GM10266 (cell line): Measurements from ENCODE around the gene MORC4.

Experiments used
- DNase-seq: peaks from one replicate; pipeline ENCODE4 v3.0.0; 2012; ENCODE audit errors: extremely low spot score
- TF ChIP-seq, protein P1 (sequence below): IDR thresholded peaks from 2 replicates; pipeline ENCODE4 v1.5.1; 2012; ENCODE audit warnings: mild to moderate bottlenecking, low read depth; ENCODE audit not compliant: control insufficient read depth, insufficient read depth; ENCODE audit errors: missing control alignments

MORC4 gene

DNA sequence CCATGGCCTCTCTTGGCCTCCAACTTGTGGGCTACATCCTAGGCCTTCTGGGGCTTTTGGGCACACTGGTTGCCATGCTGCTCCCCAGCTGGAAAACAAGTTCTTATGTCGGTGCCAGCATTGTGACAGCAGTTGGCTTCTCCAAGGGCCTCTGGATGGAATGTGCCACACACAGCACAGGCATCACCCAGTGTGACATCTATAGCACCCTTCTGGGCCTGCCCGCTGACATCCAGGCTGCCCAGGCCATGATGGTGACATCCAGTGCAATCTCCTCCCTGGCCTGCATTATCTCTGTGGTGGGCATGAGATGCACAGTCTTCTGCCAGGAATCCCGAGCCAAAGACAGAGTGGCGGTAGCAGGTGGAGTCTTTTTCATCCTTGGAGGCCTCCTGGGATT lies 71.8 kb downstream of the MORC4 start:
- DNase-seq = no peak
- TF ChIP-seq, protein P1, sequence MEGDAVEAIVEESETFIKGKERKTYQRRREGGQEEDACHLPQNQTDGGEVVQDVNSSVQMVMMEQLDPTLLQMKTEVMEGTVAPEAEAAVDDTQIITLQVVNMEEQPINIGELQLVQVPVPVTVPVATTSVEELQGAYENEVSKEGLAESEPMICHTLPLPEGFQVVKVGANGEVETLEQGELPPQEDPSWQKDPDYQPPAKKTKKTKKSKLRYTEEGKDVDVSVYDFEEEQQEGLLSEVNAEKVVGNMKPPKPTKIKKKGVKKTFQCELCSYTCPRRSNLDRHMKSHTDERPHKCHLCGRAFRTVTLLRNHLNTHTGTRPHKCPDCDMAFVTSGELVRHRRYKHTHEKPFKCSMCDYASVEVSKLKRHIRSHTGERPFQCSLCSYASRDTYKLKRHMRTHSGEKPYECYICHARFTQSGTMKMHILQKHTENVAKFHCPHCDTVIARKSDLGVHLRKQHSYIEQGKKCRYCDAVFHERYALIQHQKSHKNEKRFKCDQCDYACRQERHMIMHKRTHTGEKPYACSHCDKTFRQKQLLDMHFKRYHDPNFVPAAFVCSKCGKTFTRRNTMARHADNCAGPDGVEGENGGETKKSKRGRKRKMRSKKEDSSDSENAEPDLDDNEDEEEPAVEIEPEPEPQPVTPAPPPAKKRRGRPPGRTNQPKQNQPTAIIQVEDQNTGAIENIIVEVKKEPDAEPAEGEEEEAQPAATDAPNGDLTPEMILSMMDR = no peak

GRCh38 chrX:106927700-106928099 lies 72.3 kb downstream of the MORC4 start:
- TF ChIP-seq, protein P1 = no peak
- no peak for DNase-seq

DNA sequence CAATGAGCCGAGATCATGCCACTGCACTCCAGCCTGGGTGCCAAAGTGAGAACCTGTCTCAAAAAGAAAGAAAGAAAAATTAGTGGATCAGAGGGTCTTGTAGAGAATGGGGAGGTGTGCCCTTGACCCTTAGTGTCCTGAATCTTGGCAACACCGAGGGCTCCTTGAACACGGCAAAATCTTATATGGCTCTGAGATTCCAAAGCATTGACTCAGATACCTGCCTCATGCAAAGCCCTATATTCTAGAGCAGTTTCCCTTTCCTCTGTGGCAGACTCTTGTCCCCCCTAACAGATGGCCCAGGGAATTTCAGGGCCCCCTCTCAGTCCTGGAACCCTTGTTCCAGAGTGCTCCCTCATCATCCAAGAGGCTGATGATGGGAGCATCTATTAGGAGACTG lies 73.0 kb downstream of the MORC4 start:
- DNase-seq = no peak
- TF ChIP-seq, protein P1 = no peak

GRCh38 chrX:106921637-106922036 lies 78.4 kb downstream of the MORC4 start:
- TF ChIP-seq, protein P1 = no peak
- DNase-seq = no peak

GRCh38 chrX:106919932-106920452 lies 80.0 kb downstream of the MORC4 start, which contains the start of gene CLDN2:
TSS of gene CLDN2 (plus strand) at chrX:106920402. CDS start at chrX:106928229, 7,827 bp downstream.
- TF ChIP-seq, protein P1 = no peak
- DNase-seq = no peak

GRCh38 chrX:106917830-106918500 lies 82.0 kb downstream of the MORC4 start:
- TF ChIP-seq, protein P1 = no peak
- DNase-seq = no peak

- no peak for DNase-seq
- TF ChIP-seq, protein P1 = no peak
These were observed 87.1 kb downstream of the MORC4 start for GRCh38 chrX:106912864-106913263.
